GM10266 (cell line): ENCODE results near the gene SIGLEC7.
"Not testable (repeated sequence)": the region's sequence is repeated elsewhere in the genome, so short reads cannot be mapped to it uniquely, and the experiment has no call there.

ENCODE experiments used
- DNase-seq: peaks from one replicate; pipeline ENCODE4 v3.0.0; 2012; ENCODE audit errors: extremely low spot score
- TF ChIP-seq, protein P1 (sequence below): IDR thresholded peaks from 2 replicates; pipeline ENCODE4 v1.5.1; 2012; ENCODE audit warnings: mild to moderate bottlenecking, low read depth; ENCODE audit not compliant: control insufficient read depth, insufficient read depth; ENCODE audit errors: missing control alignments

The SIGLEC7 gene

DNA sequence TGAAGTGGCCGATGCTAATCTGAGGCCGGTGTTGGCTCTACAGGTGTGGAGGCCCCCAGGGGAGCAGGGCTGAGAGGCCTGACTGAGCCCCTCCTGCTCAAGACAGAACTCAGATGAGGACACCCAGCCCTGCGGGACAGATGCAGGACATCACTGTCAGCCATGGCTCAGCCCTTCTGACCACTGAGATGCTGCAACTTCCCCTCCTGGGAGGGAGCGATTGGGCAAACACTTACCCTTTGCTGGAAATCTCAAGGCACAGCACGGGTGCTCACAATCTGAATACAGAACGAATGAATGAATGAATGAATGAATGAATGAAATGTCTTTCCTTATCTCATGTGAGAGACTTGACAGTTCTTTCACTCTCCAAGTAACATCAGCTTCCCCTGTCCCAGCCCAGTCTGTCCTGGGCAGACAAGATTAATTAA lies 3.5 kb upstream of the SIGLEC7 start:
- no peak for DNase-seq
- TF ChIP-seq, protein P1, sequence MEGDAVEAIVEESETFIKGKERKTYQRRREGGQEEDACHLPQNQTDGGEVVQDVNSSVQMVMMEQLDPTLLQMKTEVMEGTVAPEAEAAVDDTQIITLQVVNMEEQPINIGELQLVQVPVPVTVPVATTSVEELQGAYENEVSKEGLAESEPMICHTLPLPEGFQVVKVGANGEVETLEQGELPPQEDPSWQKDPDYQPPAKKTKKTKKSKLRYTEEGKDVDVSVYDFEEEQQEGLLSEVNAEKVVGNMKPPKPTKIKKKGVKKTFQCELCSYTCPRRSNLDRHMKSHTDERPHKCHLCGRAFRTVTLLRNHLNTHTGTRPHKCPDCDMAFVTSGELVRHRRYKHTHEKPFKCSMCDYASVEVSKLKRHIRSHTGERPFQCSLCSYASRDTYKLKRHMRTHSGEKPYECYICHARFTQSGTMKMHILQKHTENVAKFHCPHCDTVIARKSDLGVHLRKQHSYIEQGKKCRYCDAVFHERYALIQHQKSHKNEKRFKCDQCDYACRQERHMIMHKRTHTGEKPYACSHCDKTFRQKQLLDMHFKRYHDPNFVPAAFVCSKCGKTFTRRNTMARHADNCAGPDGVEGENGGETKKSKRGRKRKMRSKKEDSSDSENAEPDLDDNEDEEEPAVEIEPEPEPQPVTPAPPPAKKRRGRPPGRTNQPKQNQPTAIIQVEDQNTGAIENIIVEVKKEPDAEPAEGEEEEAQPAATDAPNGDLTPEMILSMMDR: no peak

- TF ChIP-seq, protein P1: no peak
Observed at GRCh38 chr19:51139299-51140014, 2.6 kb upstream of the SIGLEC7 start.

DNA sequence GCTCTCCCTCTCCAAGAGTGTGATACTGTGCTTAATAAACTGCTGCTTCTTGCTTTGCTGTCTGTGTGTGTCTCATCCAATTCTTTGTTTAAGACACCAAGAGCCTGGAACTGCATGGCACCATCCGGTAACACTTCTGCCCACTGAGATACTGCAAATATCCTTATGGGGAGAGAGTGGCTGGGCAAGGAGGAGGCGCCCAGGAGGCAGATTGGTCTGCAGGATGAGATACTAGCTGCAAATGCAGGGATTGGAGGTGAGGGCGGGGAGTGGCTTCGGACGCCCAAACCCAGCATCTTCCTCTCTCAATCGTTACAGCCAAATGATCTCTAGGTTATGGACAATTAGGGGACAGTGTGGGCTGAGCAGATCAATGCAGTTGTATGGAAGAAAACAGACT lies 1.7 kb upstream of the SIGLEC7 start:
- DNase-seq: no peak
- TF ChIP-seq, protein P1: no peak

More at GRCh38 chr19:51139299-51140014, 2.6 kb upstream of the SIGLEC7 start:
- no peak for DNase-seq

DNA sequence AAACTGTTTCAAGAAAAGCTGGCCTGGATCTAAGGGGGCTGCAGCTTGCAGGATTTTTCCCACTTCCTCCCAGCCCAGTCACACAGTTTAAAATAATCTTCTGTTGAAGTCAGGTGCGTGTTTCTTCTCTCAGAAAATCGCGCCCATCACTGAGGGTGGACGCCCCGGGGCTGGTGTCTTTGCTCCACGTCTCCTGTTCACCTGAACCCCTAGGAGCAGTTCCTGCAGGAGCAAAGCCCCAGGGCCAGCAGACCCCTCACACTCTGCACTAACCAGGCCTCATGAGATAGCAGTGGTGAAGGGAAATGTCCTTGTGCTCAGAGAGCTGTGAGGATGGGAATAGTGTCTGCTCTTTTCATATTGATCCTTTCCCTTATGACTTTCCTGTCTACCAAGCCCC lies 920 bp upstream of the SIGLEC7 start:
- TF ChIP-seq, protein P1: no peak
- DNase-seq: no peak

GRCh38 chr19:51142809-51143475 lies 841 bp downstream of the SIGLEC7 start:
- not testable (repeated sequence) for DNase-seq

DNA sequence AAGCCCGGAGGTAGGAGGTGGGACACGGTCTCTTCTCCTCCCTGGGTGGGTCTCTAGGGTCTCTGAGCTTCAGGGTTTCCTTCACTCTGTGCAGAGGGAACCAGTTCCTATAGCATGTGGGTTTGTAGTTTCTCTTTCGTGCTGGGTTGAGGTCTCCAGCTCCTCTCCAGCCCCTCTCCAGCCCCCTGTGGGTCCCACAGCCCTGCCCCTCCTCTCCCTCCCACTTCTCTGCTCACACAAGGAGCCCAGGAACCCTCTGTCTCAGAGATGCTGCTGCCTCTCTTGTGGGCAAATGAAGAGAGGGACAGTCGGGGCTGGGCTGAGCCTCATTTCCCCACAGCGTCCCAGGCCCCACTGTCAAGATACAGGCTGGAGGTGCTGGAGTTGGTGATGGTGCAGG lies 1.4 kb downstream of the SIGLEC7 start:
- no peak for DNase-seq
- TF ChIP-seq, protein P1: no peak

- no peak for DNase-seq
- TF ChIP-seq, protein P1: no peak
Observed at GRCh38 chr19:51144482-51145045, 2.5 kb downstream of the SIGLEC7 start.
